Activated CD8-positive, alpha-beta T cell treated with anti-CD3 and anti-CD28 coated beads for 36 hours (primary cell): Measurements from ENCODE around the gene ZBTB6. TPM values are rescaled to one million over a fixed set of nuclear protein-coding genes. Genes with fewer than 3 reads are reported as not detected.

Experiments used
- ATAC-seq: fragments of 200-7000 bp; cut with Tn5 transposase; one replicate; pipeline ENCODE4 v1.10.0; 2021; ENCODE audit warnings: mild to moderate bottlenecking, moderate library complexity
- CTCF ChIA-PET: fragments of 350-600 bp; sonication (Branson Sonifier 250); formaldehyde crosslinking; loops from one replicate; lab custom pipeline; 2021; ENCODE audit warnings: antibody characterized with exemption; lab: Charles Lee
- POLR2A ChIA-PET: fragments of 350-600 bp; sonication (Branson Sonifier 250); formaldehyde crosslinking; loops from one replicate; lab custom pipeline; 2021; ENCODE audit warnings: antibody characterized with exemption; lab: Charles Lee
- DNase-seq: peaks from one replicate; pipeline ENCODE4 v3.0.0-alpha.2; 2020
- H3K27ac Mint-ChIP-seq: one replicate; pipeline ENCODE4 v1.8.0; 2021; ENCODE audit warnings: mild to moderate bottlenecking, mixed read lengths
- H3K27me3 Mint-ChIP-seq: one replicate; pipeline ENCODE4 v1.8.0; 2021; ENCODE audit warnings: mixed read lengths
- H3K36me3 Mint-ChIP-seq: one replicate; pipeline ENCODE4 v1.8.0; 2021; ENCODE audit warnings: low read depth, mixed read lengths
- H3K4me1 Mint-ChIP-seq: one replicate; pipeline ENCODE4 v1.8.0; 2021; ENCODE audit warnings: low read depth, mixed read lengths
- H3K4me3 Mint-ChIP-seq: one replicate; pipeline ENCODE4 v1.8.0; 2021; ENCODE audit warnings: mild to moderate bottlenecking, moderate library complexity, mixed read lengths
- H3K9me3 Mint-ChIP-seq: one replicate; pipeline ENCODE4 v1.8.0; 2021; ENCODE audit warnings: mixed read lengths
- CTCF ChIP-seq: fragments of 200-600 bp; IDR thresholded peaks from one replicate; pipeline ENCODE4 v1.8.0; 2022; ENCODE audit warnings: antibody characterized with exemption, mild to moderate bottlenecking
- intact Hi-C: fragments of 100-400 bp; cut with micrococcal nuclease; formaldehyde crosslinking; loops from one replicate; pipeline ENCODE4 v1.10.0; 2022
- total RNA-seq, 2 experiments: library from RNA; stranded (reverse); gene quantifications; one replicate each; pipeline ENCODE4 v1.2.3, GENCODE V29; 2021

Gene ZBTB6
- total RNA-seq, 2 experiments from 2014 or later: 9.7 to 9.8 TPM

GRCh38 chr9:122930541-122931225 lies 17.6 kb upstream of the ZBTB6 start:
- H3K9me3 Mint-ChIP-seq: no peaks in the 10 kb centered on the region
- H3K27me3 Mint-ChIP-seq: no peaks in the 10 kb centered on the region
- CTCF ChIA-PET: interaction anchor here (1.3 to 2.6 kb wide), 2 partner anchors 10 to 60 kb away, joined by 4 to 9 read pairs; partner anchors contain the start of gene RABGAP1
- ATAC-seq (no peak), DNase-seq (no peak)
- H3K27ac Mint-ChIP-seq: peak overlapping the region; percentile 36
- POLR2A ChIA-PET: interaction anchor here (0.8 to 2.7 kb wide), 6 partner anchors 10 to 26 kb away, joined by 3 to 27 read pairs (median 8); partner anchors contain the start of genes RABGAP1, RC3H2 and ZBTB6
- TF ChIP-seq CTCF: no peak
- intact Hi-C loops: no loop called here
- H3K4me3 Mint-ChIP-seq: no peak overlapping the region
- peaks cover 12% of the 10 kb centered on the region for H3K4me1 Mint-ChIP-seq
- peaks cover 8% of the 10 kb centered on the region for H3K36me3 Mint-ChIP-seq

GRCh38 chr9:122929796-122930354 lies 16.8 kb upstream of the ZBTB6 start:
- DNase-seq: no peak
- POLR2A ChIA-PET: interaction anchor here (1.0 to 2.1 kb wide), 3 partner anchors 10 to 25 kb away, joined by 6 to 7 read pairs (median 6); partner anchors contain the start of genes RABGAP1, RC3H2 and ZBTB6
- no peaks in the 10 kb centered on the region for H3K9me3 Mint-ChIP-seq
- H3K4me1 Mint-ChIP-seq: peaks cover 10% of the 10 kb centered on the region
- TF ChIP-seq CTCF: no peak
- intact Hi-C loops: no loop called here
- no peak overlapping the region for H3K4me3 Mint-ChIP-seq
- H3K27me3 Mint-ChIP-seq: no peaks in the 10 kb centered on the region
- ATAC-seq: no peak
- H3K27ac Mint-ChIP-seq: no peak overlapping the region
- H3K36me3 Mint-ChIP-seq: peaks cover 7% of the 10 kb centered on the region
- CTCF ChIA-PET: interaction anchor here (0.7 to 2.6 kb wide), 6 partner anchors 8 to 95 kb away, joined by 3 to 9 read pairs (median 4); partner anchors contain the start of genes RABGAP1 and ZBTB6

DNA sequence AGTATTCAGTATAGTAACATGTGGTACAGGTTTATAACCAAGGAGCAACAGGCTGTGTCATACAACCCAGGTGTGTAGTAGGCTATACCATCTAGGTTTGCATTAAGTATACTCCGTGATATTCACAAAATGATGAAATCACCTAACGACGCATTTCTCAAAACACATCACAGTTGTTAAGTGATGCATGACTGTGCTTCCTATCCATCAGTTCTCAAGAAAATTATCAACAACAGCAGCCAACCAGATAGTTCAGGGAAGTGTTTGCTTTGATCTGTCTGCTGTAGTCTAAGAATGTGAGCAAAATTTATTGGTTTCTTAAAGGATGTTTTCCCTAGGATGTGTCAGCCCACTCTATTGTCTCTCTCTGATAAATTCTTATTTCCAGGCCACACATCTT lies 10.8 kb upstream of the ZBTB6 start:
- H3K4me3 Mint-ChIP-seq: no peak overlapping the region
- H3K36me3 Mint-ChIP-seq: peaks cover 3% of the 10 kb centered on the region
- no peaks in the 10 kb centered on the region for H3K27me3 Mint-ChIP-seq
- CTCF ChIA-PET: interaction anchor here (1.0 kb wide), 1 partner anchor 16 kb away, joined by 3 read pairs; no protein-coding TSS in a partner anchor
- H3K9me3 Mint-ChIP-seq: no peaks in the 10 kb centered on the region
- POLR2A ChIA-PET: interaction anchor here (0.6 to 1.0 kb wide), 2 partner anchors 11 to 1090 kb away, joined by 3 to 4 read pairs; partner anchors contain the start of gene ZBTB6
- ATAC-seq (no peak), DNase-seq (no peak)
- peaks cover 3% of the 10 kb centered on the region for H3K4me1 Mint-ChIP-seq
- intact Hi-C loops: no loop called here
- no peak overlapping the region for H3K27ac Mint-ChIP-seq
- no peak for TF ChIP-seq CTCF

- POLR2A ChIA-PET: interaction anchor here (0.6 kb wide), 2 partner anchors 10 to 13 kb away, joined by 3 to 5 read pairs; no protein-coding TSS in a partner anchor
- Mint-ChIP-seq H3K4me1 (peaks cover 3% of the 10 kb centered on the region), H3K27me3 (no peaks in the 10 kb centered on the region), H3K36me3 (peaks cover 3% of the 10 kb centered on the region), H3K4me3 (no peak overlapping the region), H3K9me3 (no peaks in the 10 kb centered on the region), H3K27ac (no peak overlapping the region)
- DNase-seq (no peak), ATAC-seq (no peak)
- intact Hi-C loops: no loop called here
- TF ChIP-seq CTCF: no peak
- CTCF ChIA-PET: no interaction called here
Measured at GRCh38 chr9:122922713-122923112, 9.6 kb upstream of the ZBTB6 start.

DNA sequence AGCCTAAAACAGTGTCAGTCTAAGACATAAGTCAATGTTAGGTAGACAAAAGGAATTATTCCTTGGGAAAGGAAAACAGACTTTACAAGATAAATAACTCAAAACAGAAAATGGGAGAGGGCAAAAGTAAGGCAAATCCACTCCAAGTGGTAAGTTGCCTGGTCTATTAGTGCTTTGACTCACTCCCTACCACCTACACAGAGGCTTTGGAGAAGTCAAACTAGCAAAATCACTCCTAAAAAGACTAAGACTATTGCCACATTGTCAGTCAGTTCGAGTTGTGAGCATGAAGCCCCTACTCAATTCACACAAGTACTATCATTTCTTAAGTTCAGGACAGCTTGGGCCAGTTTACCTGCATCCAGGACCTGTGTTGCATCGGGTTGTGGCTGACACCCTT lies 5.2 kb upstream of the ZBTB6 start:
- TF ChIP-seq CTCF: no peak
- ChIA-PET POLR2A (no interaction called here), CTCF (no interaction called here)
- intact Hi-C loops: no loop called here
- H3K4me3 Mint-ChIP-seq: no peak overlapping the region
- peaks cover 3% of the 10 kb centered on the region for H3K4me1 Mint-ChIP-seq
- H3K36me3 Mint-ChIP-seq: peaks cover 1% of the 10 kb centered on the region
- H3K27me3 Mint-ChIP-seq: no peaks in the 10 kb centered on the region
- ATAC-seq (no peak), DNase-seq (no peak)
- no peaks in the 10 kb centered on the region for H3K9me3 Mint-ChIP-seq
- no peak overlapping the region for H3K27ac Mint-ChIP-seq
